HG03432 (cell line): ENCODE data around the gene FRRS1.
"Not testable (repeated sequence)": the region's sequence is repeated elsewhere in the genome, so short reads cannot be mapped to it uniquely, and the experiment has no call there.

Experiments
- ATAC-seq: cut with Tn5 transposase; IDR thresholded peaks from one replicate; pipeline ENCODE4 v1.9.1; 2021; ENCODE audit warnings: mild to moderate bottlenecking, moderate library complexity; ENCODE audit not compliant: unreplicated experiment

The FRRS1 gene, protein sequence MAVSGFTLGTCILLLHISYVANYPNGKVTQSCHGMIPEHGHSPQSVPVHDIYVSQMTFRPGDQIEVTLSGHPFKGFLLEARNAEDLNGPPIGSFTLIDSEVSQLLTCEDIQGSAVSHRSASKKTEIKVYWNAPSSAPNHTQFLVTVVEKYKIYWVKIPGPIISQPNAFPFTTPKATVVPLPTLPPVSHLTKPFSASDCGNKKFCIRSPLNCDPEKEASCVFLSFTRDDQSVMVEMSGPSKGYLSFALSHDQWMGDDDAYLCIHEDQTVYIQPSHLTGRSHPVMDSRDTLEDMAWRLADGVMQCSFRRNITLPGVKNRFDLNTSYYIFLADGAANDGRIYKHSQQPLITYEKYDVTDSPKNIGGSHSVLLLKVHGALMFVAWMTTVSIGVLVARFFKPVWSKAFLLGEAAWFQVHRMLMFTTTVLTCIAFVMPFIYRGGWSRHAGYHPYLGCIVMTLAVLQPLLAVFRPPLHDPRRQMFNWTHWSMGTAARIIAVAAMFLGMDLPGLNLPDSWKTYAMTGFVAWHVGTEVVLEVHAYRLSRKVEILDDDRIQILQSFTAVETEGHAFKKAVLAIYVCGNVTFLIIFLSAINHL

GRCh38 chr1:99766378-99766800 lies at the start of gene FRRS1:
Gene FRRS1 (minus strand): TSS chr1:99766635. CDS start chr1:99748768, 17,867 bp downstream.
- ATAC-seq, result peak; percentile 95

DNA sequence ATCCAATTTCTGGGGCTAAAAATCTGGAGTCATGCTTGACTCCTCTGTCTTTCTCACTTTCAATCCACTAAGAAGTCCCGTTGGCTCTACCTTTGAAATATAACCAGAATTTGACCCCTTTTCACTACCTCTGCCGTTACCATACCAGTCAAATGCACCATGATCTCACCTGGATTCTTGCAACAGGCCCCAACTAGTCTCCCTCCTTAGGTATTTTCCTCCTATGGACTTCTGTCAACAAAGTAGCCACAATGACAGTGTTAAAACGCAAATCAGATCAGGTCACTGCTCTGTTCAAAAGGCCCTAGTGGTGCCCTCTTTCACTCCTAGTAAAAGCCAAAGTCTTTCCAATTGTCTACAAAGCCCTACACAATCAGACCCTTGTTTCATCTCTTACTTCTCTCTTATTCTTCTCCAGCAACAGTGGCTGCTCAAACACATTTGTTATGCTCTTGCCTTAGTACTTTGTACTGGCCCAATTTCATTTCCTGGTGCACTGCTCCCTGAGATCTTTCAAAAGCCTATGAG lies 48.0 kb upstream of the FRRS1 start:
- ATAC-seq, result no peak

- no peak for ATAC-seq
Measured at GRCh38 chr1:99811747-99812146, 45.3 kb upstream of the FRRS1 start.

DNA sequence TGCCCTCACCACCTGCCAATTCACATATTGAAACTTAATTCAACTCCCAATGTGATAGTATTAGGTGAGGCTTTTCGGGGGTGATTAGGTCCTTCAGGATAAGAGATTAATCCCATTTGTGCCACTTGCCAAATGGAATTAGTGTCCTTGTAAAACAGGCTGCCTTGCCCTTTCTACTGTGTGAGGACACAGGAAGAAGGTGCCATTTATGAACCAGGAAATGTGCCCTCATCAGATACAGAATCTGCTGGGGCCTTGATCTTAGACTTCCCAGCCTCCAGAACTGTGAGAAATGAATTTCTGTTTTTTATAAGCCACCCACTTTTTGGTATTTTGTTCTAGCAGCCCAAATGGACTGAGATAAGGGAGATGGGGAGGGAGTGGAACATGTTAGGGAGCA lies 44.6 kb upstream of the FRRS1 start:
- ATAC-seq, result no peak

DNA sequence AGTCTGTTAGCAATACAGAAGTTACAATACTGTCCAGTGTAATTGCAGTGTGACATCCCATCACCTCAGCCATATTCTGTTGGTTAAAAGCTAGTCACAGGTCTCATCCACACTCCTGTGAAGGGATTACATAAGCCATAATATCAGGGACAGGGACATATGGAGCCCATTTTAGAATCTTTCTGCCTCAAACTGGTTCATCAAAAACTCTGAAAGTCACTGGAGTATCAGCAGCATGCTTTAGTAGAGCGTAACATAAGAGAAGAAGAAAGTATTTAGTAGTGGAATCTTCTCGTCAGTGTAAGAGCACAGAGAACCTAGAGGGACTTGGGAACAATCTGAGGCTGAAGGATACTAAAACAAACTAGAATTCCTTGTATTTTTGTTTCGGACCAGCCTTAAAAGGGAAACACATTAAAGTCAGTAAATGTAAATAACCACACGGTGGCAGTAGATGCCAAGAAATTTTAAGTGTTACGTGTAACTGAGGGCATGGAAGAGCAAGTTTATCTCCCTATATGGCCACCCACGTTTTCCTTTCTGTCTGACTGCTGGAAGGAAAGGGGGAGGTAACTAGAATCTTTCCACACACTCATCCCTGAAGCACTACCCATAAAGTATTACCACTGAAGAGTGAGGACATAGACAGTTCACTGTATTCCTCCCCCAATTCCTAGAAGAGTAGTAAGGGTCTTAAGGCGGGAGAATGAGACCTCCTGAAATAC lies 42.1 kb upstream of the FRRS1 start:
- peak; percentile 96 for ATAC-seq

GRCh38 chr1:99806882-99807281 lies 40.4 kb upstream of the FRRS1 start:
- ATAC-seq, result no peak

DNA sequence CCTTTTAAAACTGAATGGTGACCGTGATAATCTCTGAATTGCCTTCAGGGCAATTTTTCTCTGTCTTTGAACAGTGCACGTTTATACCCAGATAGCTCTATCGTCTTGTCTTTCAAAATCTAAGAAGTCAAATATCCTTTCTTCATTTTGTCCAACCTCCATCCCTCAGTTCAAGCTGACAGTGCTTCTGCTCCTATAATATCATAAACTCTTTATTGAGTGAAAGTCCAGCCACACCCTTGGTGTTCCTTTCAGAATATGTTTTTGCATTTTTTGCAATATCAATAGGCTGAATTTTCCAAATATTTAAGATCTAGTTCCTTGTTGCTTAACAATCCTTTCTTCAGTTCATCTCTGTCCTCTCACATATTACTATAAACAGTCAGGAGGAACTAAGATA lies 35.1 kb upstream of the FRRS1 start:
- ATAC-seq, result no peak

GRCh38 chr1:99793861-99794260 lies 27.4 kb upstream of the FRRS1 start:
- not testable (repeated sequence) for ATAC-seq

- no peak for ATAC-seq
Measured at GRCh38 chr1:99789715-99790114, 23.3 kb upstream of the FRRS1 start.

DNA sequence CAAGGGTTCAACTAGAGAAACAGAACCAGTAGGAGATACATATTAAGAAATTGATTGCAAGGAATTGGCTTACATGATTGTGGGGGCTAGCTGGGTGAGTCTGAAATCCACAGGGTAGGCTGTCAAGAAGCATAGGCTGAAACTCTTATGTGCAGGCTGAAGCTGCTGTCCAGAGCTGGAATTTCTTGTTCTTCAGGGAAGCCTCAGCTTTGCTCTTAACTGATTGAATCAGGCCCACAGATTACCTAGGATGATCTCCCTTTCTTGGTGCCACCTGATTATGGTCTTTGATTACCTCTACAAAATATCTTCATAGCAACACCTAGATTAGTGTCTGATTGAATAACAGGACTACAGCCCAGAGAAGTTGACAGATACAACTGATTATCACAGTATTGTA lies 22.5 kb upstream of the FRRS1 start:
- no peak for ATAC-seq

- ATAC-seq, result peak; percentile 77
Measured at GRCh38 chr1:99786751-99787501, 20.5 kb upstream of the FRRS1 start.

DNA sequence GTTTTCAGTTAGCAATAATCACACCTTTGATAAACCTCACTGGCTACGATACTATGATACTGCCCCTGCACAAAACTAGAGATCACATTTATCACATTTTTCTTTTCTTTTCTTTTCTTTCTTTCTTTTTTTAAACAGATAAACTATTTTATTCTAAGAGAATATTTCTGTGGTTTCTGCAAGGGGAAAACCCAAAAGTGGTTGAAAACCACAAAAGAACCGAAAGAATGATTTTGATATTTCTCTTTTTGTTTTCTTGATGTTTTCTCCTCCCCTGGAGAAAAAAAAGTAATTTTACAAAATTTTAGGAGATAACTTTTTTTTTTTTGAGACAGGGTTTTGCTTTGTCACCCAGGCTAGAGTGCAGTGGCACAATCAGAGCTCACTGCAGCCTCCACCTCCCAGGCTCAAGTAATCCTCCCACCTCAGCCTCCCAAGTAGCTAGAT lies 18.4 kb upstream of the FRRS1 start:
- ATAC-seq, result peak; percentile 39

DNA sequence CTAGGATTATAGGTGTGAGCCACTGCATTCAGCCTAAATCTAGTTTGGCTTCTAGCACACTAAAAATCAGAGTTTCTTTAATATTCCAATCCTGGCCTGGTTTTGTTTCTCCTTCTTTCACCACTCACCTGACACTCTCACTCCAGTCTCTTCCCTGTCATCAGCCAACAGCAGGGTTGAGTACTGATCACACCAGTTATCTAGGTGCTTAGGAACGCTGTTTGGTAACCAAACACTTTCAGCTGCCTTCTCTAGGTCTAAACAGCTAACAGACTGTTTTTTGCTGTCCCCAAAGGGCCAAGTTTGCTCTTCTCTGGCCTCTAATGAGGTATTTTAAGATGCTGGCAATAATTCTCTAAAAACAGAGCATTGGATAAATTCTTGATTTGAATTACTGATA lies 17.7 kb upstream of the FRRS1 start:
- ATAC-seq, result peak; percentile 36

- ATAC-seq, result no peak
Measured at GRCh38 chr1:99782920-99783319, 16.5 kb upstream of the FRRS1 start.

GRCh38 chr1:99782397-99782796 lies 16.0 kb upstream of the FRRS1 start:
- no peak for ATAC-seq

DNA sequence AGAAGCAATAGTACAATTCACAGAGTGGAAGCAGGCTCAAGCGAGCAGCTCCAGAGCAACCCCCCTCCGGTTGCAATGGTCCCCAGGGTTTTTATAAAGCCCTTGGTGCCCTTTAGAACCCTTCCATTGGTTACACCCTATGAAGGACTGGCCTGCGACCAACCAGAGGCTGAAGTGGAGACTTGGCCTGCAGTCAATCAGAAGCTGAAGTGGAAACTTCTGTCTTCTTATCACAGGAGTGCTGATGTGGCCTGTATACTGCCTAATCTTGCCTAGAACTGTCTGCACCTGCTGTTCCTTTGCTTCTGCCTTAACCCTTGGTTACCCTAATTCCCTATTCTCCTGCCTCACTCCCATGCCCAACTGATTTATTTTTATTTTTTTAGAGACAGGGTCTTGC lies 15.4 kb upstream of the FRRS1 start:
- no peak for ATAC-seq

- no peak for ATAC-seq
Measured at GRCh38 chr1:99777752-99778151, 11.3 kb upstream of the FRRS1 start.

DNA sequence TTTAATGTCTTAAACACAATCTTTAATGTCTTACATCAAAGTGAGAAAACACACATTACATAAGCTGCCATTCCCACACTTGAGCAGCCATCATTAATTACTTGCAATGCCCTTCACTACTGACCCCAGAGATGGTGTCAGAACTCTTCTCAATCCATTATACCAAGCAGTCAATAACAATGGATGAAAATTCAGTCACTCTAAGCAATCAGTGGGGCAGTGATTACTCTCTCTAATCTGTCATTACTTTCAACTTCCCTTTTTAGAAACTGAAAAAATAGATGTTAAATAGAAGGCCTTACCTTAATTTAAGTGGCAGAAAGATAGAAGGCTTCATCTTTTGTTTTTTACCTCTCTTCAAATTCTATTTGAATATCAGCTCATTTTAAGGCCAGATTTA lies 9.7 kb upstream of the FRRS1 start:
- ATAC-seq, result peak; percentile 59

GRCh38 chr1:99772809-99773208 lies 6.4 kb upstream of the FRRS1 start:
- ATAC-seq, result no peak

DNA sequence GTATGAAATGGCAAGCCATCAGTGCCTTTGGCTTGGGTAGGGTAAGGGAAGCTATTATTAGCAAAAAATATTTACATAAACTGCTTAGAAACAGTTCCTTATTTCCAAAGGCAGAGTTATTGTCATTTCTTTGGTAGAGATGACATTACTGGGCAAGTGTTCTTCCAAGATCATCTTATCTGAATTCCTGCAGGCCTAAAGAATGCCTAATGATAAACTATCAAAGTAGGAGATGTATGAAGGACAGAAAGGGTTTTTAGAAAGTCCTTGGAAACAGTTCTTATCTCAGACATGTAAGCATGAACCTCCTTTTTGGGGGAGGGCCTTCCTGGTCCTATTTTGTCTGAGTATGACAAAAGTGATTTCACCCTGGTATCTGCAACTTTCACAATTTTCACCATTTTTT lies 5.1 kb upstream of the FRRS1 start:
- ATAC-seq, result no peak
